ENCODE measurements around the gene FYCO1.
A peak's percentile ranks its signal among the peaks of the same experiment; 100 is the strongest.

FYCO1 gene

DNA sequence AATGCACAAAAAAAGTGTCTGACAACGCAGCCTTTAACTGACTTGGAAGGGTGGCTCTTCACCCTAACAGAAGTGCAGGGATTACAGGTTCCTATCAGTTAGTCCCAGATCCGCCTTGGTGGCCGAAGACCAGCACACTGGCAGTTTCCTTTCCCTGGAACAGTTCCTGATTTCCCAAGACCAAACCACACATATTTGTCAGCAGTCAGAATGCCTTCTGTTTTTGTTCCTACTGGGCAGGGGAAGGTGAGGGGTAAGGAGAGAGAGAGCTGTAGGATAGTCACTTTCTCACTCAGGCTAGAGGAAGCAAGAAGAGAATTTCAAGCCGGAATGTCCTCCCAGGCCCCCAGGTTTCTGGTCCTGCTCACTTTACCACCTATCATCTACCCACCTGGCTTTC, 43.2 kb downstream of the FYCO1 start:
- Histone ChIP-seq H3K4me1 (peaks cover 0 to 17% (median 11%) of the 10 kb centered on the region in 4 donors), H3K9me3 (no peaks in the 10 kb centered on the region), H3K4me3 (no peak overlapping the region), H3K36me3 (peaks cover 72 to 94% (median 90%) of the 10 kb centered on the region in 3 donors), H3K27me3 (no peaks in the 10 kb centered on the region), H3K27ac (no peak overlapping the region)
- intact Hi-C loops (cut with DNase I; ENCODE audit: low total_unique reads) = no loop called here
- TF ChIP-seq, protein P1, sequence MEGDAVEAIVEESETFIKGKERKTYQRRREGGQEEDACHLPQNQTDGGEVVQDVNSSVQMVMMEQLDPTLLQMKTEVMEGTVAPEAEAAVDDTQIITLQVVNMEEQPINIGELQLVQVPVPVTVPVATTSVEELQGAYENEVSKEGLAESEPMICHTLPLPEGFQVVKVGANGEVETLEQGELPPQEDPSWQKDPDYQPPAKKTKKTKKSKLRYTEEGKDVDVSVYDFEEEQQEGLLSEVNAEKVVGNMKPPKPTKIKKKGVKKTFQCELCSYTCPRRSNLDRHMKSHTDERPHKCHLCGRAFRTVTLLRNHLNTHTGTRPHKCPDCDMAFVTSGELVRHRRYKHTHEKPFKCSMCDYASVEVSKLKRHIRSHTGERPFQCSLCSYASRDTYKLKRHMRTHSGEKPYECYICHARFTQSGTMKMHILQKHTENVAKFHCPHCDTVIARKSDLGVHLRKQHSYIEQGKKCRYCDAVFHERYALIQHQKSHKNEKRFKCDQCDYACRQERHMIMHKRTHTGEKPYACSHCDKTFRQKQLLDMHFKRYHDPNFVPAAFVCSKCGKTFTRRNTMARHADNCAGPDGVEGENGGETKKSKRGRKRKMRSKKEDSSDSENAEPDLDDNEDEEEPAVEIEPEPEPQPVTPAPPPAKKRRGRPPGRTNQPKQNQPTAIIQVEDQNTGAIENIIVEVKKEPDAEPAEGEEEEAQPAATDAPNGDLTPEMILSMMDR (IDR thresholded peaks at IDR 0.05) = no peak
- DNase-seq = no peak

DNA sequence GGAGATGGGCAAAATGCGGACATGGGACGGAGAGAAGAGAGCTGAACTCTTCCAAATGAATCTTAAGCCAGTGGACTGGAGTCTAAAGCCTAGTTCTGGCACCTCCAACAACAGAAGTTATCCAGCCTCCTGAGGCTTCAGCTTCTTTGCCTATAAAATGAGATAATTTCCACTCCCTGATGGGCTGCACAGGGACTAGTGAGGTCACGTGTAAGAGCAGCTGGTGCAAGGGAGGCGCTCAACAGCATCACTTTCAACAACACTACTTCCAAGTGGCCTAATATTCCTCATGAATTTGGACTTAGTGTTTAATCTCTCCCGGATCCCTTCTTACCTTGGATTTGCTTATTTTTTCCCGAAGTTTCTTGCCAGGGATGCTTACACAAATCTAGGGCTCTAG, 43.7 kb downstream of the FYCO1 start:
- no peak for DNase-seq
- H3K27me3 ChIP-seq = no peaks in the 10 kb centered on the region
- H3K9me3 ChIP-seq = no peaks in the 10 kb centered on the region
- peaks cover 75 to 94% (median 92%) of the 10 kb centered on the region in 3 donors for H3K36me3 ChIP-seq
- intact Hi-C loops (cut with DNase I; ENCODE audit: low total_unique reads) = no loop called here
- no peak overlapping the region for H3K4me3 ChIP-seq
- peaks cover 0 to 17% (median 11%) of the 10 kb centered on the region in 4 donors for H3K4me1 ChIP-seq
- TF ChIP-seq, protein P1 (IDR thresholded peaks at IDR 0.05) = no peak
- H3K27ac ChIP-seq = no peak overlapping the region

DNA sequence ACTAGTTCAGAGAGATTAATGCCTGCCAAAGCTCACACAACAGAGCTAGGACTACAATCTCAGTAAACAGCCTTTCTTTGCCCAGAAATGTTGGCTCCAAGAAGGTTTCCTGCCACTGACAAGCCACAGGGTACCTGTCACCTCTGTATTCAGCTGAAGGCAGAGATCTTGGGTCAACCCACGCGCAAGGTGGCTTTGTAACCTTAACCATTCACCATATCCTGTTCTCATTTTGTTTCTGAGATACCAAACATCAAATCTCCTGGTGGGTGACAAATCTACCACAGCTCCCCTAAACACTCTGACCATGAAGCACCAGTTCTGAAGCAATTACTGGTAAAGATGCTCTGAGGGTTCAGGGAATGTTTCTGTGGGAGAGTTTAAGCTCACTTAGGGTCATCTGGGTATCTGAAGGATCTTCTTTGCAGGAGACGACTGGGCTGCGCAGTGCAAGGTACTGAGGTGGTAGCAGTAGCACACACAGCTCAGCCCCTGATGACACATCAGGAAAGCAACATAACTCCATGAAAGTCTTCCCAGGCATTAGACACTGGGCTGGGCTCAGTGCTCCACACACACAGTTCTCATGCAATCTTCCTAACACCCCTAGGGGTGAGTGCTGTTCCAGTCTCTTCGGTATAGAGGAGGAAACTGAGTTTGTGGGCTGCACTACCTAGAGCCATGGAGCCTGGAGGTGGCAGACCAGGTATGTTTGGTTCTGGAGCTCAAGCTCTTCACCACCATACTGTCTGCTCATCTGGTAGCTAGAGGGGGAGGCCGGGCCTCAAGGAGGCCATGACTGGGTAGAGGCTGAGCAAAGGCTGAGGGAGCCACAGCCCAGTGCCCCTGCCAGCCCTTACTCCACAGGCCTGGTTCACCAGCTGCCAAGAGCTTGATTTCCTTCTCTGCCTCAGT, 44.7 kb downstream of the FYCO1 start:
- Histone ChIP-seq H3K36me3 (peaks cover 81 to 99% (median 92%) of the 10 kb centered on the region in 3 donors), H3K4me1 (peaks cover 0 to 17% (median 11%) of the 10 kb centered on the region in 4 donors), H3K4me3 (no peak overlapping the region), H3K27me3 (no peaks in the 10 kb centered on the region), H3K9me3 (no peaks in the 10 kb centered on the region), H3K27ac (peak overlapping the region in 1 of 2 donors; percentile 10)
- intact Hi-C loops (cut with DNase I; ENCODE audit: low total_unique reads) = no loop called here
- TF ChIP-seq, protein P1 (IDR thresholded peaks at IDR 0.05) = no peak
- no peak for DNase-seq

DNA sequence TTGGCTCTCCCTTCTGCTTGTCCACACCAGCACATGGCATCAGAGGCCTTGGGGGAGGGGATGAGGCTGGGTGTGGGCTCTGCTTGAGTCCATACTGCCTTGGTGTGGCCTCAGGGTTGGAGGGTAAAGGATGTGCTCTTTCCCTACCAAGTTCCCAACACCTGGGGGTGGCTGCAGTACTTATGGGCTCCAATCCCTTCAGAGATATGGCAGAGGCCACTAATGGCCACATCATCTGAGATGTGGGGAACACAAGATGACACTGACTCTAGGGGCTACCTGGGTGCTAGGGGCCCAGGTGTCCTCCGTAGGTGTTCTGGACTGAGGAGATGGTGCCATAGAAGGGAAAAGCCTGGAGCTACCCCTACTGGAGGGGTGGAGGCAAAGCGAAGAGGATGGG, 45.5 kb downstream of the FYCO1 start:
- H3K4me3 ChIP-seq = no peak overlapping the region
- intact Hi-C loops (cut with DNase I; ENCODE audit: low total_unique reads) = no loop called here
- H3K27ac ChIP-seq = peak overlapping the region in 1 of 2 donors; percentile 10
- H3K27me3 ChIP-seq = no peaks in the 10 kb centered on the region
- H3K4me1 ChIP-seq = peaks cover 0 to 17% (median 11%) of the 10 kb centered on the region in 4 donors
- H3K9me3 ChIP-seq = no peaks in the 10 kb centered on the region
- TF ChIP-seq, protein P1 (IDR thresholded peaks at IDR 0.05) = no peak
- DNase-seq = no peak
- peaks cover 74 to 99% (median 92%) of the 10 kb centered on the region in 3 donors for H3K36me3 ChIP-seq

DNA sequence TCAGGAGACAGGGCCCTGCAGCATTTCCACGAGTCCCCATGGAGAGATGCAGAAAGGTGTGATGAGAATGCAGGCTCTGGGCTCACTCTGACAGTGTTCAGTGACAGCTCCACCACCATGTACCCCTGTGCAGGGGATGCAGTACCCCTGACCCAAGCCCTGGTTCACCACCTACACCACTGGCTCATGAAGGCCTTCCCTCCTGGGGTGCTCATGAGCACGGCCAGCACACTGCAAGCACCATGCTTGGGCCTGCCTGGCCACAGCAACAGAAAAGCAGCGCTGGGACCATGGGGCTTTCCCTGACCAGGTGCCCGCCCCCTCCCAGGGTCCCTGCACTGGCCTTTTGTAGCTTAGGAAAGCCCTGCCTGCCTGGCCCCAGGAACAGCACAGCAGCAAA, 46.2 kb downstream of the FYCO1 start:
- peaks cover 67 to 94% (median 92%) of the 10 kb centered on the region in 3 donors for H3K36me3 ChIP-seq
- H3K4me3 ChIP-seq = no peak overlapping the region
- intact Hi-C loops (cut with DNase I; ENCODE audit: low total_unique reads) = no loop called here
- H3K27ac ChIP-seq = peak overlapping the region in 1 of 2 donors; percentile 27
- no peaks in the 10 kb centered on the region for H3K9me3 ChIP-seq
- TF ChIP-seq, protein P1 (IDR thresholded peaks at IDR 0.05) = no peak
- H3K4me1 ChIP-seq = peaks cover 0 to 17% (median 11%) of the 10 kb centered on the region in 4 donors
- peak in 1 of 2 donors; percentile 56 for DNase-seq
- H3K27me3 ChIP-seq = no peaks in the 10 kb centered on the region

Measured in tibial artery (tissue), 4 donors.